Hematopoietic multipotent progenitor cell treated with erythropoietin and hydrocortisone succinate and interleukin-3 and kit ligand, for 8 days (in vitro differentiated cells): ENCODE measurements around the gene ERICH4.
"Not testable (repeated sequence)": the region's sequence is repeated elsewhere in the genome, so short reads cannot be mapped to it uniquely, and the experiment has no call there.

Experiments
- DNase-seq: peaks from one replicate; pipeline ENCODE4 v3.0.0-alpha.2; 2015

Gene ERICH4, protein sequence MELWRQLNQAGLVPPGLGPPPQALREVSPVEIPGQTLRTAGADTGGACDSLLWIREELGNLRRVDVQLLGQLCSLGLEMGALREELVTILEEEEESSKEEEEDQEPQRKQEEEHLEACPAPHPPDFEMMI

GRCh38 chr19:41442473-41443355 is at the start of gene ERICH4:
Gene ERICH4, plus strand, starts transcription at chr19:41443156. Its CDS starts 14 bp downstream, at chr19:41443170.
- no peak for DNase-seq

GRCh38 chr19:41395355-41395754 is 47.6 kb upstream of the ERICH4 start:
- DNase-seq: no peak

GRCh38 chr19:41397086-41398049 is 45.6 kb upstream of the ERICH4 start, which contains the start of the genes BCKDHA and EXOSC5:
Gene BCKDHA, plus strand, starts transcription at chr19:41397818. Its CDS starts 10 bp downstream, at chr19:41397828.
Gene EXOSC5, minus strand, starts transcription at chr19:41397359. Its CDS starts 31 bp downstream, at chr19:41397328.
- peak; percentile 100 for DNase-seq

- DNase-seq: no peak
Measured at GRCh38 chr19:41398050-41398418, 44.9 kb upstream of the ERICH4 start.

DNA sequence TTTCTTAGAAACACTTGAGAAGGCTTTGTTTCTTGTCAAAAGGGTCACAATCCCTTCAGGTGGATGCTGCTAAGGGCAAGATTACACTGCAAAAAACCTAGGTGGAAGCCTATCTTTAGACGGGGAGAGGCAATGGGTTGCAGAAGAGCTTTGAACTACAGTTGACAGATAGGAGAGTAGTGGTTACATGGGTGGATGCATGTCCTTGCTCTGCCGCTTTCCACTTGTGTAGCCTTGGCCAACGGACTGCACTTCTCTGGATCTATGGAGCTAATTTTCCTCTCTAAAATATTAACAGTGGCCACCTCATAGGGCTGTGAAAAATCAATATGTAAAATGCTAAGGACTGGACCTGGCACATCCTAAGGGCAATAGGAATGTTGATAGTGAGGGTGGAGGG is 44.4 kb upstream of the ERICH4 start:
- peak; percentile 28 for DNase-seq

- DNase-seq: no peak
Measured at GRCh38 chr19:41399091-41399490, 43.9 kb upstream of the ERICH4 start.

- DNase-seq: no peak
Measured at GRCh38 chr19:41399525-41399924, 43.4 kb upstream of the ERICH4 start.

DNA sequence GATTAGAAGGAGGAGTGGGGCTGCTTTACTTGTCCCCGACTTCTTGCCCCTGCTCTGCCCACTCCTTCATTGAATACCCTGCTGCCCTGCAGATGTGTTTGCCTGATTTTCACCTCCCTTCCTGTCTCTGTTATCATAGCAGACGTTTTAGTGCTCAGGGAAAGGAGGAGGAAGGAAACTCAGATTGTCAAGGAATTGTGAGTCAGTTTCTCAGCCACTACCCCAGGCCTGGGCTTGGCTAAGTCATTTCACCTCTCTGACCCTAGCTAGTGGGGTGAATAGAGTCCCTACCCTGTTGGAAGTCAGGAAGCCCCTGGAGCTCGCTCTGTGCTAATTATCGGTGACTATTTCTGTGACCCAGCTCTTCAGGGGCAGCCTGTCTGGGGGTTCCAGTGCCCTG is 41.5 kb upstream of the ERICH4 start:
- no peak for DNase-seq

- DNase-seq: no peak
Measured at GRCh38 chr19:41402010-41402409, 40.9 kb upstream of the ERICH4 start.

GRCh38 chr19:41403181-41403970 is 39.6 kb upstream of the ERICH4 start:
- DNase-seq: no peak

- DNase-seq: no peak
Measured at GRCh38 chr19:41405776-41406175, 37.2 kb upstream of the ERICH4 start.

GRCh38 chr19:41407271-41407670 is 35.7 kb upstream of the ERICH4 start:
- DNase-seq: no peak

GRCh38 chr19:41408256-41408655 is 34.7 kb upstream of the ERICH4 start:
- DNase-seq: no peak

DNA sequence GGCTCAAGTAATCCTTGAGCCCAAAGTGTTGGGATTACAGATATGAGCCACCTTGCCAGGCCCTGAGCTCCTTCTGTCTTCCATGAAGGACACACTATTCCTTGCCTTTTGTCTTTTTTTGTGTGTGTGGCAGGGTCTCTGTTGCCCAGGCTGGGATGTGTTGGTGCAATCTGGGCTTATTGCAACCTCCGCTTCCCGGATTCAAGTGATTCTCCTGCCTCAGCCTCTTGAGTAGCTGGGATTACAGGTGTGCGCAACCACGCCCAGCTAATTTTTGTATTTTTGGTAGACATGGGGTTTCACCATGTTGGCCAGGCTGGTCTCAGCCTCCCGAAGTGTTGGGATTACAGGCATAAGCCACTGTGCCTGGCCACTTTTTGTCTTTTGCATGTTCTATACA is 34.1 kb upstream of the ERICH4 start:
- DNase-seq: not testable (repeated sequence)

DNA sequence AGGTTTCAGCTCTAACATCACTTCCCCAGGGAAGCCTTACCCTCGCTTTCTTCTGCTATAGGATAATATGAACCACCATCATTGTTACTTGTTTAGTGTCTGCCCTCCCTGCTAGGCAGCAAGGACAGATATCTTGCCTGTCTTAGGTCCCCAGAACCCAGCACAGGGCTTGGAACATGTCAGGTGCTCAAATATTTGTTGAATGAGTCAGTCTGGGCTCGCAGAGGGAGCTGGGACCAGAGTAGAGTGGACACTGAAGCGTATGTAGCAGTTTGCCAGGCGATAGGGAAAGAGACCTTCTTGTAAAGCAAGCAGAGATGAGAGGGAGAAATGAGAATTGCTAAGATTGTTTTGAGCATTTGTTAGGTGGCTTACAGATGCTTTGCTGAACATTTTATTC is 33.7 kb upstream of the ERICH4 start:
- DNase-seq: no peak

DNA sequence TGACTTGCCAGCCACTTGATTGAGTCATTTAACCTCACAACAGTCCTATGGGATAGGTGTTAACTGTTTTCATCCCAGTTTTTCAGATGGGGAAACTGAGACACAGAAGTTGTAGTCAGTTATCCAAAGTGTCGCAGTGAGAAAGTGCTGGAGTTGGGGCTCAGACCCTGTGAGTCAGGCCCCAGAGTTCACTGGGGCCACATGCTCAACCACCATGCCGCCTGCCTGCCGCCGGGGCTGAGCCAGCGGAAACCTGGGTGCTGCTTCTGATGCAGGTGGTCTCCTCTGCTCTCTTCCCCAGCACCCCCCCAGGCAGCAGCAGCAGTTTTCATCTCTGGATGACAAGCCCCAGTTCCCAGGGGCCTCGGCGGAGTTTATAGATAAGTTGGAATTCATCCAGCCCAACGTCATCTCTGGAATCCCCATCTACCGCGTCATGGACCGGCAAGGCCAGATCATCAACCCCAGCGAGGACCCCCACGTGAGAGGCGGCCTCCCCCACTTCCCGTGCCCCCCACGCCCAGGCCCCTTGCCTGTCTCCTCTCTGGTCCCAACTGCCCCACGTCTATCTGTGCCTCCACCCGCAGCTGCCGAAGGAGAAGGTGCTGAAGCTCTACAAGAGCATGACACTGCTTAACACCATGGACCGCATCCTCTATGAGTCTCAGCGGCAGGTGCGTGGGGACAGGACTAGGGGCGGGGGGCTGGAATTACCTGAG is 32.5 kb upstream of the ERICH4 start:
- DNase-seq: no peak

GRCh38 chr19:41411100-41411967 is 31.6 kb upstream of the ERICH4 start:
- no peak for DNase-seq

DNA sequence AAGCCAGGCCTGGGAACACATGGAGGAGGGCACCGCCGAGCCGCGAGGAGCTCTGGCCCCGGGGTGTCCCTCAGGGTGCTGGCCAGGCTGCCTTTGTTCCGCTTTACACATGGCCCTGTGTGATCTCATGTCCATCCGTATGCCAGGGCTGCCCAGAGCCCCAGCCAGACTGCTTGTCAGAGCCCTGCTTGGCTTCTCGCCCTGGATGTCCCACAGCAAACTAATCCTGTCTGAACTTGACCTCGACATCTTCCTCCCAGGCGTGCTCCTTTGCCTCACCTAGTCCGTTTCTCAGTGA is 31.0 kb upstream of the ERICH4 start:
- DNase-seq: no peak

DNA sequence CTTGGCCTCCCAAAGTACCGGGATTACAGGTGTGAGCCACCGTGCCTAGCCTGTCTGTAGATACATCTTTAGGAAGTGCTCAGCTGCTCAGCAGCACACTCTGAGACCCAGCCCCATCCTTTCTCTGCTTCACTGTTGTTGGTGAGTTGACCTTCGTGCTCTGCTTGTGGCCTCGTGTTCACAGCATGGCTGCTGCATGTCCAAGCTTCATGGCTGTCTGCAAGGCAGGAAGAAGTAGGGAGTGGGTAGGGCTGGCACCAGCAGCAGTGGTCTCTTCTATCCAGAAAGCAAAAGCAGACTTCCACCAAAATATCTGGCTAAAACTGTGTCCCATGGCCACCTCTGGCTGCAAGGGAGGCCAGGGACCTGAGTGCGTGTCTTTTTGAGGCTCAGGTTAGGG is 30.0 kb upstream of the ERICH4 start:
- DNase-seq: no peak

GRCh38 chr19:41413947-41414346 is 29.0 kb upstream of the ERICH4 start:
- DNase-seq: no peak

DNA sequence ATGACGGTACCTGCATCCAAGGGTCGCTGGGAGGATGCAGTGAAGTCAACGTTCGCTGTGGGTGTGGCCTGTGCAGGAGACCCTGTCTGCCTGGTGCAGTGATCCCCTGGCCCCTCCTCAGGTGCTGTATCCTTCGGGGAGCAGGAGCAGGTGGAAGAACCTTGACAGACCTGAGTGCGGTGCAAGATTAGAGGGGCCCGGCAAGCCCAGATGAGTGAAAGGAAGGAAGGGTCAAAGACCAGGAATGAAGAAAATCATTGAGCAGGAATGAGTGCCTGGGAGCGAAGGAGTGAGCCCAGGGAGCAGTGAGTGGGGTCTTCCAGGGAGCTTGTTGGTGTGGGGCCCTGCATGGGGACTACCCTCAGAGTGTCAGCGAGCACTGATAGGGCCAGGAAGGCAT is 28.5 kb upstream of the ERICH4 start:
- no peak for DNase-seq
